Loucy (cell line): Measurements from ENCODE around the gene MTMR1.

Experiments used
- H2AFZ ChIP-seq: fragments of 200-600 bp; sonication (generic); 2 replicates; pipeline ENCODE4 v1.6.0; 2016; ENCODE audit warnings: antibody characterized with exemption, mild to moderate bottlenecking, low read length, moderate library complexity
- H3F3A ChIP-seq: fragments of 200-600 bp; 2 replicates; pipeline ENCODE4 v1.6.0; 2016; ENCODE audit warnings: antibody characterized with exemption, low read depth, mild to moderate bottlenecking
- H3K27me3 ChIP-seq: fragments of 200-600 bp; sonication (generic); 2 replicates; pipeline ENCODE4 v1.6.1; 2014; ENCODE audit warnings: low read length, mild to moderate bottlenecking; ENCODE audit not compliant: insufficient read depth, poor library complexity, severe bottlenecking
- H3K36me3 ChIP-seq: fragments of 200-600 bp; sonication (generic); 2 replicates; pipeline ENCODE4 v1.6.1; 2016; ENCODE audit warnings: low read length; ENCODE audit not compliant: insufficient read depth
- H3K4me1 ChIP-seq: fragments of 200-600 bp; sonication (generic); 2 replicates; pipeline ENCODE4 v1.5.1; 2014; ENCODE audit warnings: low read length, mild to moderate bottlenecking; ENCODE audit not compliant: insufficient read depth, poor library complexity, severe bottlenecking
- H3K4me2 ChIP-seq: fragments of 200-600 bp; sonication (generic); 2 replicates; pipeline ENCODE4 v1.6.0; 2014; ENCODE audit warnings: antibody characterized with exemption, low read length, low read depth, mild to moderate bottlenecking; ENCODE audit not compliant: poor library complexity, severe bottlenecking
- H3K4me3 ChIP-seq: fragments of 200-600 bp; sonication (generic); 2 replicates; pipeline ENCODE4 v1.5.1; 2014; ENCODE audit warnings: low read length, mild to moderate bottlenecking, mixed read lengths; ENCODE audit not compliant: poor library complexity, severe bottlenecking
- H3K79me2 ChIP-seq: fragments of 200-600 bp; sonication (generic); 2 replicates; pipeline ENCODE4 v1.6.1; 2014; ENCODE audit warnings: low read length; ENCODE audit not compliant: insufficient read depth
- H3K9ac ChIP-seq: fragments of 200-600 bp; sonication (generic); 2 replicates; pipeline ENCODE4 v1.6.0; 2014; ENCODE audit warnings: mild to moderate bottlenecking, low read depth, low read length, moderate library complexity; ENCODE audit not compliant: poor library complexity, severe bottlenecking
- H3K9me2 ChIP-seq: fragments of 200-600 bp; sonication (generic); replicated peaks from 2 replicates; pipeline ENCODE4 v1.6.1; 2016; ENCODE audit warnings: low read depth, low read length, mixed read lengths
- H3K9me3 ChIP-seq: fragments of 200-600 bp; sonication (generic); 2 replicates; pipeline ENCODE4 v1.6.1; 2014; ENCODE audit warnings: mild to moderate bottlenecking, antibody characterized with exemption, low read length, low read depth; ENCODE audit not compliant: insufficient read depth
- H4K20me1 ChIP-seq: fragments of 200-600 bp; sonication (generic); 2 replicates; pipeline ENCODE4 v1.6.0; 2014; ENCODE audit warnings: antibody characterized with exemption, low read length, mild to moderate bottlenecking; ENCODE audit not compliant: insufficient read depth, poor library complexity, severe bottlenecking
- EZH2phosphoT487 ChIP-seq: fragments of 200-600 bp; IDR thresholded peaks from 2 replicates; pipeline ENCODE4 v1.6.1; 2018; ENCODE audit warnings: antibody characterized with exemption, mild to moderate bottlenecking, moderate library complexity, borderline replicate concordance
- TF ChIP-seq, protein P1 (sequence below): fragments of 200-600 bp; sonication (generic); conservative IDR thresholded peaks from 2 replicates; pipeline ENCODE4 v1.5.1; 2014; ENCODE audit warnings: mild to moderate bottlenecking, antibody characterized with exemption, low read length

MTMR1 gene

DNA sequence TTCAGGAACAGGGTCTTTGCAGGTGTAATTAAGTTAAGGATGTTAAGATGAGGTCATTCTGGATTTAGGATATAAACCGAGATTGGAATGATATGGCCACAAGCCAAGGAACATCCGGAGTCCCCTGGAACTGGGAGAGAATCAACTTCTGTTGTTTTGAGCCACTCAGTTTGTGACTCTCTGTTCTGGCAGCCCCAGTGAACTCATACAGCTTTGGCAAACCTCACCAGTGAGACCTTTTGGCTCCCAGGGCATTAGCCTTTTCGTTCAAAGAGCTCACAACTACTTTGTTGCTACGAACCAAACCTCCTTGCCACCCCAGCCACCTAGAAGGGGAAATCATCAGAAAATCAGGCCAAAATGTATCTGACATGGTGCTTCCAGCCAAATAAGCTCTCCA lies 80.4 kb downstream of the MTMR1 start:
- Histone ChIP-seq H3K79me2 (no peaks in the 10 kb centered on the region), H3K9me3 (no peaks in the 10 kb centered on the region), H3K4me2 (no peak overlapping the region), H3K36me3 (no peaks in the 10 kb centered on the region), H3K4me3 (no peak overlapping the region), H3K27me3 (no peaks in the 10 kb centered on the region), H3K4me1 (no peaks in the 10 kb centered on the region), H3F3A (no peaks in the 10 kb centered on the region), H3K9me2 (no peaks in the 10 kb centered on the region), H4K20me1 (no peaks in the 10 kb centered on the region), H3K9ac (no peak overlapping the region), H2AFZ (no peak overlapping the region)
- TF ChIP-seq, protein P1, sequence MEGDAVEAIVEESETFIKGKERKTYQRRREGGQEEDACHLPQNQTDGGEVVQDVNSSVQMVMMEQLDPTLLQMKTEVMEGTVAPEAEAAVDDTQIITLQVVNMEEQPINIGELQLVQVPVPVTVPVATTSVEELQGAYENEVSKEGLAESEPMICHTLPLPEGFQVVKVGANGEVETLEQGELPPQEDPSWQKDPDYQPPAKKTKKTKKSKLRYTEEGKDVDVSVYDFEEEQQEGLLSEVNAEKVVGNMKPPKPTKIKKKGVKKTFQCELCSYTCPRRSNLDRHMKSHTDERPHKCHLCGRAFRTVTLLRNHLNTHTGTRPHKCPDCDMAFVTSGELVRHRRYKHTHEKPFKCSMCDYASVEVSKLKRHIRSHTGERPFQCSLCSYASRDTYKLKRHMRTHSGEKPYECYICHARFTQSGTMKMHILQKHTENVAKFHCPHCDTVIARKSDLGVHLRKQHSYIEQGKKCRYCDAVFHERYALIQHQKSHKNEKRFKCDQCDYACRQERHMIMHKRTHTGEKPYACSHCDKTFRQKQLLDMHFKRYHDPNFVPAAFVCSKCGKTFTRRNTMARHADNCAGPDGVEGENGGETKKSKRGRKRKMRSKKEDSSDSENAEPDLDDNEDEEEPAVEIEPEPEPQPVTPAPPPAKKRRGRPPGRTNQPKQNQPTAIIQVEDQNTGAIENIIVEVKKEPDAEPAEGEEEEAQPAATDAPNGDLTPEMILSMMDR: no peak
- TF ChIP-seq EZH2phosphoT487: no peak

GRCh38 chrX:150774798-150775568 lies 81.8 kb downstream of the MTMR1 start:
- Histone ChIP-seq H2AFZ (no peak overlapping the region), H3K9me2 (no peaks in the 10 kb centered on the region), H3K4me1 (no peaks in the 10 kb centered on the region), H3K9me3 (no peaks in the 10 kb centered on the region), H3K9ac (no peak overlapping the region), H3K27me3 (no peaks in the 10 kb centered on the region), H3F3A (no peaks in the 10 kb centered on the region), H4K20me1 (no peaks in the 10 kb centered on the region), H3K4me3 (no peak overlapping the region), H3K4me2 (no peak overlapping the region), H3K79me2 (no peaks in the 10 kb centered on the region), H3K36me3 (no peaks in the 10 kb centered on the region)
- TF ChIP-seq, protein P1: no peak
- TF ChIP-seq EZH2phosphoT487: no peak

- Histone ChIP-seq H3K36me3 (no peaks in the 10 kb centered on the region), H3K9ac (no peak overlapping the region), H3K4me3 (no peak overlapping the region), H3K27me3 (no peaks in the 10 kb centered on the region), H3K4me1 (no peaks in the 10 kb centered on the region), H4K20me1 (no peaks in the 10 kb centered on the region), H2AFZ (no peak overlapping the region), H3K9me2 (no peaks in the 10 kb centered on the region), H3K9me3 (no peaks in the 10 kb centered on the region), H3K4me2 (no peak overlapping the region), H3F3A (no peaks in the 10 kb centered on the region), H3K79me2 (no peaks in the 10 kb centered on the region)
- TF ChIP-seq, protein P1: no peak
- no peak for TF ChIP-seq EZH2phosphoT487
Observed at GRCh38 chrX:150775569-150776350, 82.6 kb downstream of the MTMR1 start.
